Duodenal mucosa (tissue), 2 donors: ENCODE results near the gene SH3GL2.

Experiments
- H3K27ac ChIP-seq: one replicate; pipeline ENCODE4 v1.7.0; 2013; ENCODE audit warnings: low read depth, low read length
- H3K27me3 ChIP-seq, 2 donors: one replicate each; pipeline ENCODE4 v1.7.0; 2013; ENCODE audit warnings: low read length in 2 of 2, control low read depth in 1 of 2; ENCODE audit not compliant: insufficient read depth in 2 of 2, control insufficient read depth in 1 of 2
- H3K36me3 ChIP-seq, 2 donors: one replicate each; pipeline ENCODE4 v1.7.0; 2013; ENCODE audit warnings: low read length in 2 of 2, control low read depth in 1 of 2; ENCODE audit not compliant: insufficient read depth in 2 of 2, control insufficient read depth in 1 of 2
- H3K4me1 ChIP-seq, 2 donors: one replicate each; pipeline ENCODE4 v1.7.0; 2013; ENCODE audit warnings: low read length in 2 of 2, control low read depth in 1 of 2; ENCODE audit not compliant: insufficient read depth in 2 of 2, control insufficient read depth in 1 of 2
- H3K4me3 ChIP-seq, 2 donors: one replicate each; pipeline ENCODE4 v1.7.0; 2013; ENCODE audit warnings: low read length in 2 of 2, low read depth in 1 of 2
- H3K9ac ChIP-seq, 2 donors: one replicate each; pipeline ENCODE4 v1.7.0; 2013; ENCODE audit warnings: low read length in 2 of 2, low read depth in 1 of 2
- H3K9me3 ChIP-seq, 2 donors: one replicate each; pipeline ENCODE4 v1.7.0; 2013; ENCODE audit warnings: low read length in 2 of 2, control low read depth in 1 of 2; ENCODE audit not compliant: control insufficient read depth in 1 of 2

The SH3GL2 gene

DNA sequence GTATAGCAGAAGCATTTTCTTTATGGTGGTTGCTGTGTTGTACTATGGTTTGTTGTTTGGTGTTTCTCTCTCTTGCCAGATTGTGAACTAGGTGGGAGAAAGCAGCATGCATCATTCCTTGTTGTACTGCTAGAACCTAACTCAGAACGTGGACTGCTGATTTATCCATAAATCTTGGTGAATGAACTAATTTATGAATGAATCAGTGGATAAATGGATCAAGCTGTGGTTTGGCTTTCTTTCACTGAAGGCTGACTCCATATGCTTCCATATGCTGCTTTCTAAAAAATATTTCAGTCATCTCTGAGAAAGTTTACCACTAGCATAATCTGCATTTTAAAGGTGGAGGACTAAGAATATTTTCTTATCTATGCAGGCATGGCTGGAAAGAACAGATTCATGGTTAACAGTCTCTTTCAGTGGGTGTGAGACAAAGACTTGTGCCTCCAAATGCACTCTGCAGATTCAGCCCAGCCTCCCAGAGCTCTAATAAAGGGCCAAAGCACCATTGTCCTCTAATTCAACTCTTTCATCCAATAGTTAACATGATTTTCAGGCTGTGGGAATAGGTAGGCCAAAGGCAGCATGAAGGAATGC is 237.7 kb downstream of the SH3GL2 start:
- H3K27ac ChIP-seq: no peak overlapping the region
- H3K4me3 ChIP-seq: no peak overlapping the region
- H3K9ac ChIP-seq: no peak overlapping the region
- H3K27me3 ChIP-seq: no peaks in the 10 kb centered on the region
- no peaks in the 10 kb centered on the region for H3K9me3 ChIP-seq
- no peaks in the 10 kb centered on the region for H3K36me3 ChIP-seq
- no peaks in the 10 kb centered on the region for H3K4me1 ChIP-seq

DNA sequence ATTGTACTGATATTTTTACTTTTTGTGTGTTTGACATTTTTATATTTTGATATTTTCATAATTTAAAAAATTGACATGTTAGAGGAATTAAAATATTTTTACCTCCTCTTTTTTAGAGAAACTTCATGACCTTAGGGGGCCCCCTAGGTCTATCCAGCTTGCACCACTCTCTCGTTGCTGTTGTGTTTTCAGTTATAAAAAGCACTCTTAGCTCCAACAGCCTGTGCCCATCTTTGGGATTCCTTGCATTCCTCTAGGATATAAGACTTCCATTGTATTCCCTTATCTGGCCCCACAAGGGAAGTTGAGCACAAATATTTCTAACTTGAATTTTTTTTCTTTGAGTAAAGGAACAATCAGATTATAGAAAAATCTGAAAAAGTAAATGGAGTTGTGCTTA is 245.3 kb downstream of the SH3GL2 start:
- Histone ChIP-seq H3K4me1 (no peaks in the 10 kb centered on the region), H3K9me3 (no peaks in the 10 kb centered on the region), H3K4me3 (no peak overlapping the region), H3K9ac (no peak overlapping the region), H3K36me3 (no peaks in the 10 kb centered on the region), H3K27ac (no peak overlapping the region), H3K27me3 (no peaks in the 10 kb centered on the region)

DNA sequence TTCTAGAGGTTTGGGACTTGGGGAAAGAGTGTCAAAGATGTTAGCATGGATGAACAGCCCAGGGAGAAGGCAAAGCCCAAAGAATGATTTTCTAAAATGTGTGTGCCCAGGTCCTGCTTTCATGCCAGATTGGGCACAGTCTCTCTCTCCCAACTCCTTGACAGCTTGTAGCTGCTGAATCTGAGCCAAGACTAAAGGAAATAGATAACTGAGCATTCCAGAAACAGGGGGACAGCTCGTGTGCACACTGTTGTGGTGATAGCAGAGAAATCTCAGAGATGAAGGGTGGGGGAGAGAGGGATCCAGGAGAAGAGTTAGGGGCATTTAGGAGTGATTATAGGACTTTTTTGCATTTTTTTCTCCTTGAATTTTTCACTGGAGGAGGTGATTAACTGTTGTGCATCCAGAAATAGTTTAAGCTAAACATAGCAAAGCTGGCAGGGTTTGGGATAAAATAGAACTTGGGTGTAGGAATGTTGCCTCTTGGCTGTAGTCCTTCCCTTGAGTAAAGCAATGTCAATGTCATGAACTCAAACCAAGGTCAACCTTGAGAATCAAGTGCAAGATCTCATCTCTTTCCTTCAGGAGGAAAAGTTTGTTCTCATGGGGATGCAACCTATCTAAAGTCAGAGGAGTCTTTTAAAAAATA is 245.9 kb downstream of the SH3GL2 start:
- no peak overlapping the region for H3K4me3 ChIP-seq

DNA sequence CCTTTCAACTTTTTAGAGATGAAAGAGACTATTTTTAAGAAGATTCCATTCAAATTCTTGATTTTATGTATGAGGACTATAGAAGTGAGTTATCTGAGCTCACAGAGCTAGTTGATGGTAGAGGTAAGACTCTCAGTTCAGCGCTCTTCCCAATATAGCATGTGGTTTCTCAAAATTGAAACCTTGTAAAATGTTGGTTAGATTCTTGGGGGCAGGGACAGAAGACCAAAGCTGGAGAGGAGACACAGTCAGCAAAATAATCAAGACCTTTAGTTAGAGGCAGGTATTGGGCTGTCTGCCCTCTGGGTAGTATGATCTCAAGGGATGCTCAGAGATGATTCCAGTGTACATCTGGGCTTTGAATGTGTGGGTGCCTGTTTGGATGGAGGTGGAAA is 246.4 kb downstream of the SH3GL2 start:
- no peak overlapping the region for H3K27ac ChIP-seq
- no peak overlapping the region for H3K4me3 ChIP-seq
- no peaks in the 10 kb centered on the region for H3K9me3 ChIP-seq
- H3K9ac ChIP-seq: no peak overlapping the region
- H3K4me1 ChIP-seq: no peaks in the 10 kb centered on the region
- no peaks in the 10 kb centered on the region for H3K36me3 ChIP-seq
- H3K27me3 ChIP-seq: no peaks in the 10 kb centered on the region

More for the DNA sequence above, 245.9 kb downstream of the SH3GL2 start:
- H3K27me3 ChIP-seq: no peaks in the 10 kb centered on the region
- H3K4me1 ChIP-seq: no peaks in the 10 kb centered on the region
- no peaks in the 10 kb centered on the region for H3K9me3 ChIP-seq
- no peak overlapping the region for H3K9ac ChIP-seq
- no peaks in the 10 kb centered on the region for H3K36me3 ChIP-seq
- no peak overlapping the region for H3K27ac ChIP-seq

DNA sequence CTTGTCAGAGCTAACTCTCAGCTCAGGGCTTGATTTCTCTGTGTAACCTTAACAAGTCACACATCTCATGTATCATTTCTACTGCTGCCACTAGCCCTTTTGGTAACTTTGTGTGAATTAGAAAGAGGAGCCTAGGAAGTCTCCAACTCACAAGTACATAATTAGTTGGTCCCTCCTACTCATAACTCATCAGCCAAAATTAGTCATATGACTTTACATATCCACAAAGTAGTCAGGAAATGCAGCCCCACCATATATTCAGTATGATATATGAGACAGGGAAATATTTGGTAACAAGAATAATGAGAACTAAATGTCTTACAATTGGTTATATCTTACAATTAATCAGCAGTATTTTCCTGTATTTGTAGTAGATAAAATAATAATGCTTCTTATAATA is 250.2 kb downstream of the SH3GL2 start:
- Histone ChIP-seq H3K27ac (no peak overlapping the region), H3K9ac (no peak overlapping the region), H3K4me1 (no peaks in the 10 kb centered on the region), H3K4me3 (no peak overlapping the region), H3K27me3 (no peaks in the 10 kb centered on the region), H3K9me3 (no peaks in the 10 kb centered on the region), H3K36me3 (no peaks in the 10 kb centered on the region)

DNA sequence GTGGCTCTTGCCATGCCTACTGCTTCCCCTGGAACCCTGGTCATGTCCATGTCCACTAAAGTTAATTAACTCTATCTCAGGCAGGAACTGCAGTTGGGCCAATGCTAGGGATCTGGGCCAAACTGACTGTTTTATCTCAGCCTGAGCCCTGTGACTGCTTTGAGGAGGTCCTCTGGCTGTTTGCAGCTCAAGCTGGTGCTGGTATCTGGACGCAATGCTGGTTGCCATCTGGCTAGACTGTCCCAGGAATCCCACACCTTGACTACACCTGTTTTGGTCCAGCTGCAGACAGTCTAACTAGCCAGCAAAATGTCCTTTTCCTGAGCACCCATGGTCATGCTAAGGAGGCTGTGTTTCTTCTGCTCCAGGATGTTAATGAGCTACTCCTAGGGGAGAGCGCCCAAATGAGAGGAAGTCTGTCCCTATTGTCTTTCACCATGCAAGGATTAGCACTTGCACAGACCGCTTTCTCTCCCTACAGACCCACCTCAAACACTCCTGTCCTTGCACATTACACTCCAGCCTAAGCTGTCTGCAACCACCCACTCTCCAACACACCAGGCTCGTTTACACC is 251.0 kb downstream of the SH3GL2 start:
- Histone ChIP-seq H3K9ac (no peak overlapping the region), H3K36me3 (no peaks in the 10 kb centered on the region), H3K4me3 (no peak overlapping the region), H3K4me1 (no peaks in the 10 kb centered on the region), H3K27ac (no peak overlapping the region), H3K27me3 (no peaks in the 10 kb centered on the region), H3K9me3 (no peaks in the 10 kb centered on the region)

DNA sequence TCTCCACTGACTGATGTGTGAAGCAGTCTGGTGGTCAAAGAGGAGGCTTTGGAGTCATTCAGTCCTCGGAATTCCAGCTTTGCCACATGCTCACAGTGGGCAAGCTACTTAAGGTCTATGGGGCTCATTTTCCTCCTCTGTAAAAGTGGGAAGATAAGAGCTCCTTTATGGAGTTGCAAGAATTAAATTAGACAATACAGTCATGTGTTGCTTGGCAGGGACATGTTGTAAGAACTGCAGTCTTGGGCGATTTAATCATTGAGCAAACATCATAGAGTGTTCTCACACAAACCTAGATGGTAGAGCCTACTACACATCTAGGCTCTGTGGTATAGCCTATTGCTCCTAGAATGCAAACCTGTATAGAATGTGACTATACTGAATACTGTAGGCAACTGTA is 253.9 kb downstream of the SH3GL2 start:
- no peak overlapping the region for H3K4me3 ChIP-seq
- H3K9ac ChIP-seq: no peak overlapping the region
- no peaks in the 10 kb centered on the region for H3K4me1 ChIP-seq
- no peaks in the 10 kb centered on the region for H3K36me3 ChIP-seq
- no peaks in the 10 kb centered on the region for H3K9me3 ChIP-seq
- no peak overlapping the region for H3K27ac ChIP-seq
- H3K27me3 ChIP-seq: no peaks in the 10 kb centered on the region

DNA sequence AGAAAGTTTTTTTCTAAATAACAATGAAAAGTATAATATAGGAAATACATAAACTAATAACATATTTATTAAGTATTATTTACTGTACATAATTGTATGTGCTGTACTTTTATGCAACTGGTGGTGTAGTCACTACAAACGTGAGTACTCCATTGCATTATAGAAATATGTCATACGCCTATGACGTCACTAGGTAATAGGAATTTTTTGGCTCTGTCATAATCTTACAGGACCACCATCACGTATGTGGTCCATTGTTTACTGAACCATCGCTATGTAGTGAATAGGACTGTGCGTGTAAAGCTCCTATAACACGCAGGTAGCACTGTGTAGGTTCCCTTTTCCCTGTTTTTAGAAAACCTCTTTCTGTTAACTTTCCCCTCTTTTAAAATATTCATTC is 255.0 kb downstream of the SH3GL2 start:
- no peaks in the 10 kb centered on the region for H3K9me3 ChIP-seq
- H3K4me1 ChIP-seq: no peaks in the 10 kb centered on the region
- H3K27ac ChIP-seq: no peak overlapping the region
- no peak overlapping the region for H3K9ac ChIP-seq
- H3K27me3 ChIP-seq: no peaks in the 10 kb centered on the region
- H3K4me3 ChIP-seq: no peak overlapping the region
- no peaks in the 10 kb centered on the region for H3K36me3 ChIP-seq

DNA sequence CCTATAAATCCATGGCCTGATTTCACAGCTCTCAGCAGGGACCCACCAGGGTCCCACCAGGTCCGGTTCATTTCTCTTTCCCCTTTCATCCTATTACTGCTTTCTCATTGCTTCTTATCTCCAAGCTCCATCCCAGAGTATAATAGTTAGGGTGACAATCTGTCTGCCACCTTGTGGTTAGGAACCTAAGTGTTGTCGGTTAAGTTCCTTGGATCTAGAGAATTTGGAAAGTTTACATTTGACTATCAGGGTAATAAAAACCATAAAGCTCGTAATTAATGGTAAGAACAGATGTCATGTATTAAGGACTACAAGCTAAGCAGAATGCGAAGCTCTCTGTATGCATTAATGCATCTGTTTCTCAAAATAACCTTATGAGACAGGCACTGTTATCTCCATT is 259.1 kb downstream of the SH3GL2 start:
- Histone ChIP-seq H3K27me3 (no peaks in the 10 kb centered on the region), H3K9me3 (no peaks in the 10 kb centered on the region), H3K27ac (no peak overlapping the region), H3K36me3 (no peaks in the 10 kb centered on the region), H3K9ac (no peak overlapping the region), H3K4me3 (no peak overlapping the region), H3K4me1 (no peaks in the 10 kb centered on the region)

DNA sequence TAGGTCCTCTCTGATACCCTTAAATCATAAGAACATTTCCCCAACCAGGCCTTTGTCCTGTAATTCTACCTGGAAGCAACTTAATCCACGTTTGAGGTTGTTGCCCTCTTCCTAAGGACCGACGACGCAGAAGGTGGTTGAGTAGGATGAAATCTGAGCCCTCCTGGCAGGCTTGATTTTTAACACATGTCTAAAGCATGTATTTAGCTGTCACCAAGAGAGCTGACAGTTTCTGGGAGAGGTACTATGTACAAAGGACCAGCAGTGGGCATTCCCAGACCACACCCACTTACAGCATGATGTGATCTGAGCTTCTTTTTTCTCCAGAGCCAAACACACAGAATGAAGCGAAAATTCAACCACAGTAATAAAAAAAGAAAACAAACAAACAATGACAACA is 260.9 kb downstream of the SH3GL2 start:
- Histone ChIP-seq H3K9ac (no peak overlapping the region), H3K4me1 (no peaks in the 10 kb centered on the region), H3K9me3 (peaks cover 0 to 4% of the 10 kb centered on the region in 2 donors), H3K36me3 (no peaks in the 10 kb centered on the region), H3K27me3 (no peaks in the 10 kb centered on the region), H3K27ac (no peak overlapping the region), H3K4me3 (no peak overlapping the region)
